Panc1 (cell line): ENCODE results near the gene TXNDC2.

Source experiments
- CTCF ChIP-seq: fragments of 450-650 bp; IDR thresholded peaks from 2 replicates; pipeline ENCODE4 v1.5.1; 2017; ENCODE audit warnings: mild to moderate bottlenecking
- POLR2AphosphoS5 ChIP-seq: IDR thresholded peaks from 2 replicates; pipeline ENCODE4 v1.6.1; 2012; ENCODE audit warnings: mild to moderate bottlenecking, low read depth, low read length, moderate library complexity
- TCF7L2 ChIP-seq: IDR thresholded peaks from 2 replicates; pipeline ENCODE4 v1.6.1; 2011; ENCODE audit warnings: mild to moderate bottlenecking, low read depth, low read length, inconsistent platforms
- TF ChIP-seq, protein P1 (sequence below), 2 experiments: IDR thresholded peaks; 2 replicates each; pipeline ENCODE4 v1.6.1; 2011 to 2012; ENCODE audit warnings: low read depth in 2 of 2, control low read depth in 1 of 2, low read length in 1 of 2, mild to moderate bottlenecking in 1 of 2, moderate library complexity in 1 of 2; ENCODE audit not compliant: insufficient read depth in 1 of 2

- TF ChIP-seq CTCF: no peak
- no peak for TF ChIP-seq POLR2AphosphoS5
- no peak for TF ChIP-seq TCF7L2
- TF ChIP-seq, protein P1, sequence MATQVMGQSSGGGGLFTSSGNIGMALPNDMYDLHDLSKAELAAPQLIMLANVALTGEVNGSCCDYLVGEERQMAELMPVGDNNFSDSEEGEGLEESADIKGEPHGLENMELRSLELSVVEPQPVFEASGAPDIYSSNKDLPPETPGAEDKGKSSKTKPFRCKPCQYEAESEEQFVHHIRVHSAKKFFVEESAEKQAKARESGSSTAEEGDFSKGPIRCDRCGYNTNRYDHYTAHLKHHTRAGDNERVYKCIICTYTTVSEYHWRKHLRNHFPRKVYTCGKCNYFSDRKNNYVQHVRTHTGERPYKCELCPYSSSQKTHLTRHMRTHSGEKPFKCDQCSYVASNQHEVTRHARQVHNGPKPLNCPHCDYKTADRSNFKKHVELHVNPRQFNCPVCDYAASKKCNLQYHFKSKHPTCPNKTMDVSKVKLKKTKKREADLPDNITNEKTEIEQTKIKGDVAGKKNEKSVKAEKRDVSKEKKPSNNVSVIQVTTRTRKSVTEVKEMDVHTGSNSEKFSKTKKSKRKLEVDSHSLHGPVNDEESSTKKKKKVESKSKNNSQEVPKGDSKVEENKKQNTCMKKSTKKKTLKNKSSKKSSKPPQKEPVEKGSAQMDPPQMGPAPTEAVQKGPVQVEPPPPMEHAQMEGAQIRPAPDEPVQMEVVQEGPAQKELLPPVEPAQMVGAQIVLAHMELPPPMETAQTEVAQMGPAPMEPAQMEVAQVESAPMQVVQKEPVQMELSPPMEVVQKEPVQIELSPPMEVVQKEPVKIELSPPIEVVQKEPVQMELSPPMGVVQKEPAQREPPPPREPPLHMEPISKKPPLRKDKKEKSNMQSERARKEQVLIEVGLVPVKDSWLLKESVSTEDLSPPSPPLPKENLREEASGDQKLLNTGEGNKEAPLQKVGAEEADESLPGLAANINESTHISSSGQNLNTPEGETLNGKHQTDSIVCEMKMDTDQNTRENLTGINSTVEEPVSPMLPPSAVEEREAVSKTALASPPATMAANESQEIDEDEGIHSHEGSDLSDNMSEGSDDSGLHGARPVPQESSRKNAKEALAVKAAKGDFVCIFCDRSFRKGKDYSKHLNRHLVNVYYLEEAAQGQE (IDR thresholded peaks at IDR 0.05; ENCODE audit: insufficient read depth in 1 of 2, low read depth in 2 of 2, low read length in 1 of 2): no peak
Measured at GRCh38 chr18:9841752-9842151, 44.0 kb upstream of the TXNDC2 start.
